ENCODE measurements around the gene LRIT1.
A peak's percentile ranks its signal among the peaks of the same experiment; 100 is the strongest.

LRIT1 gene

GRCh38 chr10:84244651-84245270 lies 3.4 kb upstream of the LRIT1 start, which contains the start of gene RGR:
TSS of gene RGR (plus strand) at chr10:84245053. CDS start at chr10:84245091, 38 bp downstream.
- TF ChIP-seq CTCF (IDR thresholded peaks at IDR 0.05; ENCODE audit: poor library complexity, severe bottlenecking): no peak
- H3K36me3 ChIP-seq (ENCODE audit: low read depth): no peaks in the 10 kb centered on the region
- ATAC-seq (ENCODE audit: low read depth): no peak
- no peak within 1 kb of the TSS for H3K27ac ChIP-seq (ENCODE audit: poor library complexity, severe bottlenecking)
- no peaks in the 10 kb centered on the region for H3K9me3 ChIP-seq (ENCODE audit: severe bottlenecking)
- no peak for DNase-seq (ENCODE audit: low spot score)
- H3K4me1 ChIP-seq (ENCODE audit: insufficient read depth, poor library complexity, severe bottlenecking): no peaks in the 10 kb centered on the region
- no peak within 1 kb of the TSS for H3K4me3 ChIP-seq (ENCODE audit: severe bottlenecking)
- H3K27me3 ChIP-seq (ENCODE audit: insufficient read depth, poor library complexity, severe bottlenecking): no peaks in the 10 kb centered on the region

- no peak for TF ChIP-seq CTCF (IDR thresholded peaks at IDR 0.05; ENCODE audit: poor library complexity, severe bottlenecking)
Observed at GRCh38 chr10:84243759-84244158, 2.4 kb upstream of the LRIT1 start.

GRCh38 chr10:84238909-84239308 lies 2.4 kb downstream of the LRIT1 start:
- no peaks in the 10 kb centered on the region for H3K4me1 ChIP-seq (ENCODE audit: insufficient read depth, poor library complexity, severe bottlenecking)

More at GRCh38 chr10:84243759-84244158, 2.4 kb upstream of the LRIT1 start:
- Histone ChIP-seq H3K27me3 (ENCODE audit: insufficient read depth, poor library complexity, severe bottlenecking) (no peaks in the 10 kb centered on the region), H3K4me3 (ENCODE audit: severe bottlenecking) (no peak overlapping the region), H3K9me3 (ENCODE audit: severe bottlenecking) (no peaks in the 10 kb centered on the region), H3K36me3 (ENCODE audit: low read depth) (no peaks in the 10 kb centered on the region), H3K27ac (ENCODE audit: poor library complexity, severe bottlenecking) (no peak overlapping the region), H3K4me1 (ENCODE audit: insufficient read depth, poor library complexity, severe bottlenecking) (no peaks in the 10 kb centered on the region)
- DNase-seq (ENCODE audit: low spot score) (no peak), ATAC-seq (ENCODE audit: low read depth) (peak; percentile 52; the same call in 1 of the 3 replicates)

GRCh38 chr10:84237199-84238051 lies 3.9 kb downstream of the LRIT1 start:
- Histone ChIP-seq H3K27me3 (ENCODE audit: insufficient read depth, poor library complexity, severe bottlenecking) (no peaks in the 10 kb centered on the region), H3K27ac (ENCODE audit: poor library complexity, severe bottlenecking) (no peak overlapping the region), H3K4me3 (ENCODE audit: severe bottlenecking) (no peak overlapping the region), H3K9me3 (ENCODE audit: severe bottlenecking) (no peaks in the 10 kb centered on the region), H3K36me3 (ENCODE audit: low read depth) (no peaks in the 10 kb centered on the region), H3K4me1 (ENCODE audit: insufficient read depth, poor library complexity, severe bottlenecking) (no peaks in the 10 kb centered on the region)
- no peak for TF ChIP-seq CTCF (IDR thresholded peaks at IDR 0.05; ENCODE audit: poor library complexity, severe bottlenecking)
- ATAC-seq (ENCODE audit: low read depth) (no peak), DNase-seq (ENCODE audit: low spot score) (no peak)

More at GRCh38 chr10:84238909-84239308, 2.4 kb downstream of the LRIT1 start:
- Histone ChIP-seq H3K4me3 (ENCODE audit: severe bottlenecking) (no peak overlapping the region), H3K36me3 (ENCODE audit: low read depth) (no peaks in the 10 kb centered on the region), H3K27me3 (ENCODE audit: insufficient read depth, poor library complexity, severe bottlenecking) (no peaks in the 10 kb centered on the region), H3K9me3 (ENCODE audit: severe bottlenecking) (no peaks in the 10 kb centered on the region), H3K27ac (ENCODE audit: poor library complexity, severe bottlenecking) (no peak overlapping the region)
- no peak for DNase-seq (ENCODE audit: low spot score)
- TF ChIP-seq CTCF (IDR thresholded peaks at IDR 0.05; ENCODE audit: poor library complexity, severe bottlenecking): no peak
- peak; percentile 51; the same call in 2 of the 3 replicates for ATAC-seq (ENCODE audit: low read depth)
